ENCODE data around the gene PHF1. TPM values are rescaled to one million over a fixed set of nuclear protein-coding genes. Genes with fewer than 3 reads are reported as not detected.

The PHF1 gene
- polyA plus RNA-seq, 3 donors, result 3.0 to 90.2 (median 3.5) TPM

DNA sequence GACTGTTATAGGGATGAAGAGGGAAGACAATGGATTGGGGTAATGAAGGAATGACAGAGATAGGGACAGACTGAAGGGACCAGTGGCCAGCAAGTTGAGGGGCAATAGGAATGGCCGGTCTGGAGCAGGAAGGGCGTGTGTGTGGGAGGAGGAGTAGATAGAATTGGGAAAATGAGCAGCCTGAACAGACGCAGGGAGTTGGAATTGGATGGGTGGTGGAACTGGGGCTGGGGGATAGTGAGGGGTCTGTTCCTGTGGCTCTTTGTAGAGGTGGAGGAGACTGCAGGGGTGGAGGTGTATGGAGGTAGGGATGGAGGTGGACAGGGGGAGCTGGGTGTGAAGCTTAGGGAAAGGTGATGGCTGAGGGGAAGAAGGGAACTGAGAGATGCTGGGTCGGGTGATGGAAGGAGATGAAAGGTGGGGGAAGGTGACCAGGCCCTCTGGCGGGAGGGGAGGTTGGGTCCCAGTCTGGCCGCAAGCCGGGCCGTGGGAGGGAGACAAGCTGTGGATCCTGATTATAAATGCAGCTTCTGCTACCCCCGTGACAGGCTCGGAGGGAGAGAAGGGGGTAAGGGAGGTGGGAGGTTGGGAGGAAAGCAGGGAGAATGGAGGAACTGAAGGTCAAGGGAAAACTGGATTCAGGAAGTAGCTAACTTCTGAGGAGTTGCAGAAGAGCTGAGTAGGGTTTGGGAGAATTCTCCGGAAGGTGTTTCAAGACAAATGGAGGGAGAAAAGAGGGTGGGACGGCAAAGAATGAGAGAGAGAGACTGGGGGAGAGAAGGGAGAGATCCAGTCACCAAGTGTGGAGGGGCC is 14.2 kb downstream of the PHF1 start:
- WGBS (ENCODE audit: insufficient coverage), result 19% methylated on average over 12 of the region's 12 CpGs
- peak overlapping the region; percentile 29 to 65 for H3K27ac ChIP-seq (ENCODE audit: low read depth in 1 of 2, low read length in 2 of 2)
- peaks cover 32 to 41% of the 10 kb centered on the region in 2 donors for H3K4me1 ChIP-seq (ENCODE audit: control insufficient read depth in 1 of 2, insufficient read depth in 2 of 2, low read length in 2 of 2)
- H3K4me3 ChIP-seq (replicated peaks in 1 of 3; ENCODE audit: low read depth in 2 of 3, low read length in 3 of 3), result peak overlapping the region; percentile 47 to 76 (median 48)
- peaks cover 48% of the 10 kb centered on the region for H3K4me1 Mint-ChIP-seq
- no peaks in the 10 kb centered on the region for H3K36me3 ChIP-seq (replicated peaks in 1 of 2; ENCODE audit: control insufficient read depth in 1 of 2, insufficient read depth in 2 of 2, low read length in 2 of 2)
- peaks cover 2 to 11% of the 10 kb centered on the region in 2 donors for H3K36me3 Mint-ChIP-seq
- peak in 2 of 3 donors; percentile 25 to 35 for DNase-seq
- intact Hi-C loops (cut with micrococcal nuclease), result no loop called here
- peaks cover 0 to 7% (median 0%) of the 10 kb centered on the region in 7 donors for H3K9me3 Mint-ChIP-seq
- H2AFZ ChIP-seq (ENCODE audit: insufficient read depth, low read depth, low read length, poor library complexity, severe bottlenecking), result peak overlapping the region; percentile 73
- H3K4me3 Mint-ChIP-seq, result peak overlapping the region; percentile 86 to 96
- no peaks in the 10 kb centered on the region for H4K20me1 ChIP-seq (ENCODE audit: insufficient read depth, low read length)
- H3K27me3 Mint-ChIP-seq (ENCODE audit: low read depth in 3 of 3), result peaks cover 9 to 49% (median 26%) of the 10 kb centered on the region in 3 donors
- peak overlapping the region; percentile 55 for H3K9ac ChIP-seq (ENCODE audit: insufficient read depth, low read length, poor library complexity, severe bottlenecking)
- H3K9me3 ChIP-seq (replicated peaks in 1 of 2; ENCODE audit: control insufficient read depth in 1 of 2, insufficient read depth in 1 of 2, low read length in 2 of 2), result no peaks in the 10 kb centered on the region
- no peaks in the 10 kb centered on the region for H3K27me3 ChIP-seq (ENCODE audit: control insufficient read depth in 2 of 2, insufficient read depth in 2 of 2, low read length in 2 of 2)
- H3K27ac Mint-ChIP-seq, result peak overlapping the region; percentile 60 to 88 (median 74)
- TF ChIP-seq, protein P1, sequence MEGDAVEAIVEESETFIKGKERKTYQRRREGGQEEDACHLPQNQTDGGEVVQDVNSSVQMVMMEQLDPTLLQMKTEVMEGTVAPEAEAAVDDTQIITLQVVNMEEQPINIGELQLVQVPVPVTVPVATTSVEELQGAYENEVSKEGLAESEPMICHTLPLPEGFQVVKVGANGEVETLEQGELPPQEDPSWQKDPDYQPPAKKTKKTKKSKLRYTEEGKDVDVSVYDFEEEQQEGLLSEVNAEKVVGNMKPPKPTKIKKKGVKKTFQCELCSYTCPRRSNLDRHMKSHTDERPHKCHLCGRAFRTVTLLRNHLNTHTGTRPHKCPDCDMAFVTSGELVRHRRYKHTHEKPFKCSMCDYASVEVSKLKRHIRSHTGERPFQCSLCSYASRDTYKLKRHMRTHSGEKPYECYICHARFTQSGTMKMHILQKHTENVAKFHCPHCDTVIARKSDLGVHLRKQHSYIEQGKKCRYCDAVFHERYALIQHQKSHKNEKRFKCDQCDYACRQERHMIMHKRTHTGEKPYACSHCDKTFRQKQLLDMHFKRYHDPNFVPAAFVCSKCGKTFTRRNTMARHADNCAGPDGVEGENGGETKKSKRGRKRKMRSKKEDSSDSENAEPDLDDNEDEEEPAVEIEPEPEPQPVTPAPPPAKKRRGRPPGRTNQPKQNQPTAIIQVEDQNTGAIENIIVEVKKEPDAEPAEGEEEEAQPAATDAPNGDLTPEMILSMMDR (IDR thresholded peaks at IDR 0.05), result no peak
- H3K4me2 ChIP-seq (replicated peaks; ENCODE audit: extremely low read depth, low read length, poor library complexity, severe bottlenecking), result peak overlapping the region; percentile 86
- no peaks in the 10 kb centered on the region for H3K79me2 ChIP-seq (ENCODE audit: insufficient read depth, low read length)

DNA sequence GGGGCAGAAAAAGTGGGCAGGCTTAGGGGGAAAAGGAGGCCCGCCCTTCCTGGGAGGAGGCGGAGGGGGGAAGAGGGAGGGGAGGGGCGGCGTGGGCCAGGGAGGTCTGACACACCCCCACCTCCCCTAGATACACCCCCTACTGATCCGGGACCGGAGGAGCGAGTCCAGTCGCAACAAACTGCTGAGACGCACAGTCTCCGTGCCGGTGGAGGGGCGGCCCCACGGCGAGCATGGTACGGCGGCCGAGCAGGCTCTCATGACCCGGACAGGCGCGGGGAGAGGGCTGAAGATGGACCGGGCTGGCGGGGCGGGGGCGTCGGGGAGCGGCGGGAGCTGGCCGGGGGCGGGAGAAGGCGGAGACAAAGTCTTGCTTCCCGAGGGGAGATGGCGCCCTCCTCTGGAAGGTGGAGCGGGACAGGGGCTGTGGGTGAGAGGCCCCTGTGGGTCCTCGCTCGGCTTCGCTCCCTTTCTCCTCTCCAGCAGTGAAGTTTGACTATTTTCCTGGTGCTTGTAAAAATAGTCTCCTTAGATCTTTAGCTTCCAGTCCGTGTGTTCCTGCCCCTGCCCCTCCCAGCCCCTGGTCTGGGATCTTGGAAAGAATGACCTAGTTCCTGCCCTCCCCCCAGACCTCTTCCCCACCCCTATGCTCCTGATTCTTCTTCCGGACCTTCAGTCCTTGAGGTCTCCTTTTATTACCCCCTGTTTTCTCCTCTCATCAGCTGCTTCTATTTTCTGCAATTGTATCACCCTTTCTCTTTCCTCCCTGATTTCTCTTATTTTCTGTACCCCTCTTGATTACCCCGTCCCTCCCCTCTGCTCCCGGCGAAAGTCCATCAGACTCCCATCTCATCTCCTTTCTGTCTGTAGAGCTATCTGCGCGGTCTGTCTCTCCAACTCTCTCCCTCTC is 15.1 kb downstream of the PHF1 start:
- intact Hi-C loops (cut with micrococcal nuclease), result no loop called here
- Histone ChIP-seq H3K4me3 (replicated peaks in 1 of 3; ENCODE audit: low read depth in 2 of 3, low read length in 3 of 3) (peak overlapping the region; percentile 47 to 76 (median 48)), H3K4me1 (ENCODE audit: control insufficient read depth in 1 of 2, insufficient read depth in 2 of 2, low read length in 2 of 2) (peaks cover 36 to 47% of the 10 kb centered on the region in 2 donors), H3K9ac (ENCODE audit: insufficient read depth, low read length, poor library complexity, severe bottlenecking) (peak overlapping the region; percentile 55), H3K79me2 (ENCODE audit: insufficient read depth, low read length) (no peaks in the 10 kb centered on the region), H3K36me3 (replicated peaks in 1 of 2; ENCODE audit: control insufficient read depth in 1 of 2, insufficient read depth in 2 of 2, low read length in 2 of 2) (no peaks in the 10 kb centered on the region), H3K27me3 (ENCODE audit: control insufficient read depth in 2 of 2, insufficient read depth in 2 of 2, low read length in 2 of 2) (no peaks in the 10 kb centered on the region), H2AFZ (ENCODE audit: insufficient read depth, low read depth, low read length, poor library complexity, severe bottlenecking) (peak overlapping the region; percentile 73), H3K9me3 (replicated peaks in 1 of 2; ENCODE audit: control insufficient read depth in 1 of 2, insufficient read depth in 1 of 2, low read length in 2 of 2) (no peaks in the 10 kb centered on the region), H3K4me2 (replicated peaks; ENCODE audit: extremely low read depth, low read length, poor library complexity, severe bottlenecking) (peak overlapping the region; percentile 86), H4K20me1 (ENCODE audit: insufficient read depth, low read length) (no peaks in the 10 kb centered on the region), H3K27ac (ENCODE audit: low read depth in 1 of 2, low read length in 2 of 2) (peak overlapping the region; percentile 29 to 65)
- H3K27ac Mint-ChIP-seq, result peak overlapping the region; percentile 70 to 88 (median 74)
- peaks cover 2 to 11% of the 10 kb centered on the region in 2 donors for H3K36me3 Mint-ChIP-seq
- H3K9me3 Mint-ChIP-seq, result peaks cover 0 to 7% (median 0%) of the 10 kb centered on the region in 7 donors
- H3K4me3 Mint-ChIP-seq, result peak overlapping the region; percentile 86 to 96
- WGBS (ENCODE audit: insufficient coverage), result 0% methylated on average over 15 of the region's 43 CpGs
- H3K27me3 Mint-ChIP-seq (ENCODE audit: low read depth in 3 of 3), result peaks cover 9 to 43% (median 20%) of the 10 kb centered on the region in 3 donors
- TF ChIP-seq, protein P1 (IDR thresholded peaks at IDR 0.05), result peak; percentile 60
- peaks cover 56% of the 10 kb centered on the region for H3K4me1 Mint-ChIP-seq
- peak; percentile 46 to 70 (median 56) for DNase-seq

Data from CD14-positive monocyte (primary cell).